K562 (cell line): Measurements from ENCODE around the gene EPO. TPM values are rescaled to one million over a fixed set of nuclear protein-coding genes. Genes with fewer than 3 reads are reported as not detected.
"Not testable (repeated sequence)": the region's sequence is repeated elsewhere in the genome, so short reads cannot be mapped to it uniquely, and the experiment has no call there.

Experiments
- ATAC-seq: fragments of 200-7000 bp; cut with Tn5 transposase; 3 replicates; pipeline ENCODE4 v1.9.1; 2020; ENCODE audit warnings: moderate library complexity
- BruUV-seq: library from RNA; stranded (reverse); fragments of 400-500 nt; replicated peaks from 2 replicates; lab custom pipeline; 2021; lab: Mats Ljungman, UMichigan
- CTCF ChIA-PET: fragments of 300-600 bp; formaldehyde crosslinking; extraction: SDS; loops from one replicate; lab custom pipeline; 2021; ENCODE audit warnings: low intra/inter-chr PET ratio; lab: Yijun Ruan, JAX
- POLR2A ChIA-PET: fragments of 300-600, 350-650 bp; sonication (Branson Sonifier 250); formaldehyde crosslinking; extraction: SDS; loops from one replicate; lab custom pipeline; 2021; ENCODE audit warnings: antibody characterized with exemption, inconsistent platforms; lab: Yijun Ruan, JAX
- DNase-seq, 4 experiments: peaks; one replicate each; pipeline versions ENCODE4 v3.0.0 to v3.0.0-alpha.2; 2011 to 2018; ENCODE audit warnings: low spot score in 3 of 4, mixed read lengths in 3 of 4; ENCODE audit errors: extremely low read depth in 1 of 4
- FAIRE-seq: peaks from 2 replicates; lab custom pipeline; 2011; peaks lifted over from hg19 to GRCh38; lab: Jason Lieb, UNC
- H2AFZ ChIP-seq: 2 replicates; pipeline ENCODE4 v1.6.0; 2011; ENCODE audit warnings: low read depth, low read length, control low read depth, inconsistent platforms
- H3K27ac ChIP-seq: fragments of 200-600 bp; 3 replicates; pipeline ENCODE4 v1.8.0; 2011; ENCODE audit warnings: low read depth, mild to moderate bottlenecking, control low read depth, inconsistent platforms, low read length, moderate library complexity, mixed read lengths; ENCODE audit errors: extremely low read depth
- H3K27me3 ChIP-seq, 2 experiments: fragments of 300-600 bp in 1 of 2; 2 replicates in 1 of 2; 3 replicates in 1 of 2; pipeline versions ENCODE4 v1.6.0 to v1.8.0; 2011; ENCODE audit warnings: inconsistent platforms in 2 of 2, low read length in 2 of 2, mild to moderate bottlenecking in 1 of 2, mixed read lengths in 1 of 2, moderate library complexity in 1 of 2; ENCODE audit not compliant: control insufficient read depth in 2 of 2, insufficient read depth in 2 of 2
- H3K36me3 ChIP-seq: fragments of 300-600 bp; 3 replicates; pipeline ENCODE4 v1.8.0; 2011; ENCODE audit warnings: mild to moderate bottlenecking, low read length, inconsistent platforms; ENCODE audit not compliant: control insufficient read depth, insufficient read depth
- H3K4me1 ChIP-seq, 2 experiments: fragments of 200-600 bp in 1 of 2; replicated peaks in 1 of 2; 2 replicates in 1 of 2; 3 replicates in 1 of 2; pipeline versions ENCODE4 v1.5.1 to v1.8.0; 2011; ENCODE audit warnings: inconsistent platforms in 2 of 2, low read length in 2 of 2, mild to moderate bottlenecking in 1 of 2, mixed read lengths in 1 of 2, moderate library complexity in 1 of 2; ENCODE audit not compliant: control insufficient read depth in 2 of 2, insufficient read depth in 2 of 2
- H3K4me2 ChIP-seq: 2 replicates; pipeline ENCODE4 v1.6.1; 2011; ENCODE audit warnings: low read length, control low read depth, inconsistent platforms, mixed read lengths; ENCODE audit not compliant: insufficient read depth
- H3K4me3 ChIP-seq: fragments of 200-600 bp; sonication (generic), shearing (Covaris generic); 2 replicates; pipeline ENCODE4 v1.5.1; 2016; ENCODE audit warnings: control low read depth, inconsistent platforms
- H3K79me2 ChIP-seq: fragments of 200-600 bp; 3 replicates; pipeline ENCODE4 v1.8.0; 2011; ENCODE audit warnings: low read length, inconsistent platforms; ENCODE audit not compliant: control insufficient read depth, insufficient read depth
- H3K9ac ChIP-seq, 2 experiments: 2 replicates each; pipeline versions ENCODE4 v1.6.0 to v1.6.1; 2011; ENCODE audit warnings: low read depth in 2 of 2, low read length in 2 of 2, control low read depth in 1 of 2, inconsistent platforms in 1 of 2, mild to moderate bottlenecking in 1 of 2, mixed read lengths in 1 of 2; ENCODE audit not compliant: insufficient read depth in 1 of 2
- H3K9me1 ChIP-seq: one replicate; pipeline ENCODE4 v1.6.0; 2011; ENCODE audit warnings: inconsistent platforms, mild to moderate bottlenecking, low read length, moderate library complexity; ENCODE audit not compliant: control insufficient read depth, insufficient read depth
- H3K9me3 ChIP-seq: replicated peaks from 2 replicates; pipeline ENCODE4 v1.5.1; 2011; ENCODE audit warnings: low read depth, low read length, inconsistent platforms; ENCODE audit not compliant: control insufficient read depth, insufficient read depth
- H4K20me1 ChIP-seq: replicated peaks from 2 replicates; pipeline ENCODE4 v1.6.1; 2011; ENCODE audit warnings: low read length, inconsistent platforms, mixed read lengths; ENCODE audit not compliant: control insufficient read depth, insufficient read depth
- BCOR ChIP-seq: fragments of 450-650 bp; IDR thresholded peaks from 2 replicates; pipeline ENCODE4 v1.6.1; 2016
- GATA2 ChIP-seq: sonication (generic); formaldehyde crosslinking; IDR thresholded peaks from 2 replicates; pipeline ENCODE4 v1.4.0; 2020; ENCODE audit warnings: mild to moderate bottlenecking, missing genetic modification reagents
- KDM1A ChIP-seq, 2 experiments: fragments of 450-650 bp; IDR thresholded peaks; 2 replicates each; pipeline ENCODE4 v1.6.1; 2016; ENCODE audit warnings: mild to moderate bottlenecking in 2 of 2
- RBM25 ChIP-seq: fragments of 200-400 bp; formaldehyde crosslinking; IDR thresholded peaks from 2 replicates; pipeline ENCODE4 v1.6.1; 2018; ENCODE audit warnings: low read length, low read depth, moderate library complexity; ENCODE audit not compliant: severe bottlenecking
- ZNF121 ChIP-seq: sonication (generic); formaldehyde crosslinking; conservative IDR thresholded peaks from 2 replicates; pipeline ENCODE4 v1.8.0; 2022; ENCODE audit warnings: missing genetic modification reagents
- WGBS: fragments of 100-300 bp; shearing (Covaris generic); methylation state at CpG from one replicate; pipeline ENCODE4 v1.1.6; 2016; ENCODE audit warnings: low coverage, mixed read lengths; ENCODE audit not compliant: insufficient coverage; ENCODE audit errors: missing lambda C conversion rate; 5-methylcytosine and 5-hydroxymethylcytosine counted together
- in situ Hi-C: fragments of 300-500 bp; cut with MboI; formaldehyde crosslinking; loops from 4 replicates; pipeline ENCODE4 v1.15.0; 2018; ENCODE audit warnings: inconsistent platforms, mixed read lengths
- intact Hi-C: fragments of 100-400 bp; cut with micrococcal nuclease; formaldehyde crosslinking; loops from 2 replicates; pipeline ENCODE4 v1.14.2; 2022
- polyA plus RNA-seq, 8 experiments: library from polyadenylated mRNA; depleted of rRNA in 4 of 8; stranded (reverse) in 5 of 8; unstranded in 3 of 8; fragments of >200 nt; fragmentation: Nextera tagmentation in 2 of 8; fragmentation: Illumina TruSeq in 1 of 8; extraction: Ambion mirVana in 2 of 8; extraction: Trizol in 1 of 8; gene quantifications; 2 replicates each; pipeline versions ENCODE4 v1.2.1 to v1.2.3, GENCODE V29; 2011 to 2014; ENCODE audit warnings: inconsistent platforms in 1 of 8, missing spikeins in 1 of 8
- total RNA-seq, 7 experiments: library from RNA; depleted of rRNA in 6 of 7; stranded (reverse); fragments of >200 nt in 6 of 7; fragmentation: Illumina TruSeq in 2 of 7; extraction: Trizol in 2 of 7; gene quantifications; 2 replicates each; pipeline versions ENCODE4 v1.2.1 to v1.2.3, GENCODE V29; 2011 to 2021; ENCODE audit warnings: low replicate concordance in 1 of 7

The EPO gene
- total and polyA plus RNA-seq, 9 of the 15 experiments (the other 6 are each of a cell fraction or from before 2014, with no cell fraction given) = 0.06 to 0.41 (median 0.07) TPM; not detected in 6

DNA sequence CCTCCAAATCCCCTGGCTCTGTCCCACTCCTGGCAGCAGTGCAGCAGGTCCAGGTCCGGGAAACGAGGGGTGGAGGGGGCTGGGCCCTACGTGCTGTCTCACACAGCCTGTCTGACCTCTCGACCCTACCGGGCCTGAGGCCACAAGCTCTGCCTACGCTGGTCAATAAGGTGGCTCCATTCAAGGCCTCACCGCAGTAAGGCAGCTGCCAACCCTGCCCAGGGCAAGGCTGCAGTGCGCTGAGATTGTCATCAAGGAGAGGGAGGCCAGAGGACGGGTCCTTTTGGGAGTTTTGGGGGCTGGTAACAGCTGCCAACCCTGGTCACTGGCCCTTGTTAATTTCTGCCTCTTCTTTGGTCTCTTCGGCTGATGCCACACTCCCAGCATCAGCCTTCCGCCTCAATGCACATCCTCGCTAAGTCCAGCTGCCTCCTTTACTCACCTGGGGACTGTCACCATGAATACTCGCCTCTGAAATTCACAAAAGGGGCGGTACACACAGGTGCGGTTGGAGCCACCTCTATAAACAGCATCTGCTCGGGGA is 3.5 kb downstream of the EPO start:
- POLR2A ChIA-PET = interaction anchor here (0.6 to 2.8 kb wide), 2 partner anchors 18 to 140 kb away, joined by 3 to 8 read pairs; partner anchors contain the start of gene POP7
- peak overlapping the region in 1 of 2 experiments; percentile 79; a peak in 2 of 4 replicates for H3K9ac ChIP-seq
- TF ChIP-seq GATA2 (CRISPR knock-in tag) = no peak
- H3K4me2 ChIP-seq = no peak overlapping the region
- no peak overlapping the region for H3K27ac ChIP-seq
- no peaks in the 10 kb centered on the region; the same call in 1 of the 2 replicates for H3K9me3 ChIP-seq
- no peak overlapping the region for H2AFZ ChIP-seq
- no peaks in the 10 kb centered on the region for H4K20me1 ChIP-seq
- no TSS peak for BruUV-seq
- WGBS = 23% methylated on average over 16 of the region's 16 CpGs
- in situ Hi-C loops (no loop called here), intact Hi-C loops (loop anchor here (2.0 to 10.0 kb wide), 3 partner anchors 159 to 319 kb away; no protein-coding TSS in a partner anchor)
- no peak for DNase-seq
- no peaks in the 10 kb centered on the region for H3K9me1 ChIP-seq
- FAIRE-seq = no peak
- CTCF ChIA-PET = interaction anchor here (2.2 kb wide), 1 partner anchor 18 kb away, joined by 16 read pairs; the partner anchor contains the start of gene POP7
- peaks cover 3 to 24% of the 10 kb centered on the region in 2 experiments; a peak in 4 of 5 replicates for H3K27me3 ChIP-seq
- no peaks in the 10 kb centered on the region for H3K36me3 ChIP-seq
- no peaks in the 10 kb centered on the region for H3K79me2 ChIP-seq
- no peak overlapping the region for H3K4me3 ChIP-seq
- no peak for ATAC-seq
- peaks cover 6 to 30% of the 10 kb centered on the region in 2 experiments; a peak in 3 of 5 replicates for H3K4me1 ChIP-seq

DNA sequence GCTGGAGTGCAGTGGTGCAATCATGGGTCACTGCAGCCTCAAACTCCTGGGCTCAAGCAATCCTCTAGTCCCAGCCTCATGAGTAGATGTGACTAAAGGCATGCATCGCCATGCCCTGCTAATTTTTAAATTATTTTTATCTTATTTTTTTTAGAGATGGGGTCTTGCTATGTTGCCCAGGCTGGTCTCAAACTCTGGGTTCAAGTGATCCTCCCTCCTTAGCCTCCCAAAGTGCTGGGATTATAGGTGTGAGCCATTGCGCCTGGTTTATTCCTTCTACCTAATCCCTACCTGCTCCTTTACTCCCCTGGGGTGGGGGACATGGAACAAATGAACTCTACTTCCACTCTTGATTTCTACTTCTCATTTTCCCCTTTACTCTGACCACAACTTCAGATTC is 4.1 kb downstream of the EPO start:
- H3K9me1 ChIP-seq, H3K36me3 ChIP-seq, FAIRE-seq, H3K4me2 ChIP-seq, H3K9me3 ChIP-seq, H3K4me3 ChIP-seq, POLR2A ChIA-PET, H4K20me1 ChIP-seq, BruUV-seq, DNase-seq, ATAC-seq, in situ Hi-C loops, H3K79me2 ChIP-seq, H3K9ac ChIP-seq, H3K27ac ChIP-seq, H2AFZ ChIP-seq: not testable (repeated sequence)
- peaks cover 6 to 30% of the 10 kb centered on the region in 2 experiments; a peak in 3 of 5 replicates for H3K4me1 ChIP-seq
- CTCF ChIA-PET = interaction anchor here (1.5 to 2.2 kb wide), 2 partner anchors 19 to 254 kb away, joined by 7 to 16 read pairs; partner anchors contain the start of gene POP7
- H3K27me3 ChIP-seq = peaks cover 4 to 24% of the 10 kb centered on the region in 2 experiments; a peak in 4 of 5 replicates
- WGBS = 48% methylated on average over 2 of the region's 2 CpGs
- intact Hi-C loops = loop anchor here (2.0 to 10.0 kb wide), 3 partner anchors 160 to 320 kb away; no protein-coding TSS in a partner anchor
- TF ChIP-seq KDM1A (IDR thresholded peaks at IDR 0.05) = 0 out of 4 replicates have a peak, but pooled peaks of 1 of the 2 experiments have one; percentile 12
- TF ChIP-seq ZNF121 = peak; percentile 89
- TF ChIP-seq RBM25 = peak; percentile 37
- TF ChIP-seq BCOR = peak; percentile 64
